ENCODE data around the gene NDUFAF8. TPM values are rescaled to one million over a fixed set of nuclear protein-coding genes. Genes with fewer than 3 reads are reported as not detected.

NDUFAF8 gene
- polyA plus RNA-seq, 2 of the 4 experiments (the other 2 are of a cell fraction): 179 to 308 TPM

GRCh38 chr17:81236784-81237183 lies 2.3 kb upstream of the NDUFAF8 start:
- 84% methylated on average over 21 of the region's 21 CpGs for WGBS (ENCODE audit: missing lambda C conversion rate)
- CTCF ChIA-PET: interaction anchor here (1.3 to 13.0 kb wide), 3 partner anchors 94 to 213 kb away, joined by 3 to 153 read pairs (median 4); no protein-coding TSS in a partner anchor

GRCh38 chr17:81237591-81238489 lies 1.3 kb upstream of the NDUFAF8 start:
- Histone ChIP-seq H3K27ac (peak overlapping the region; percentile 73 to 89), H3K4me3 (peak overlapping the region; percentile 80), H3K9me3 (no peaks in the 10 kb centered on the region), H3K4me2 (peak overlapping the region; percentile 85), H3K4me1 (peaks cover 19% of the 10 kb centered on the region)
- 52% methylated on average over 36 of the region's 36 CpGs for WGBS (ENCODE audit: missing lambda C conversion rate)
- no peak for TF ChIP-seq EHMT2 (IDR thresholded peaks at IDR 0.05; ENCODE audit: low read depth)
- TF ChIP-seq REST (IDR thresholded peaks at IDR 0.05): no peak
- TF ChIP-seq RAD21 (conservative IDR thresholded peaks at IDR 0.05 in 1 of 2, IDR thresholded peaks at IDR 0.05 in 1 of 2): no peak
- no peak for TF ChIP-seq SMC3 (IDR thresholded peaks at IDR 0.05)
- TF ChIP-seq KDM1A (IDR thresholded peaks at IDR 0.05; ENCODE audit: low read depth): no peak
- TF ChIP-seq FOSL2 (IDR thresholded peaks at IDR 0.05): no peak
- no peak for TF ChIP-seq FOSL2 (CRISPR knock-in tag; IDR thresholded peaks at IDR 0.05)
- TF ChIP-seq E2F6 (IDR thresholded peaks at IDR 0.05; ENCODE audit: borderline replicate concordance, low read depth): no peak
- TF ChIP-seq RCOR1 (IDR thresholded peaks at IDR 0.05; ENCODE audit: low read depth, low read length): no peak
- TF ChIP-seq HOXB13 (CRISPR knock-in tag; IDR thresholded peaks at IDR 0.05; ENCODE audit: low read depth): no peak
- TF ChIP-seq CHD4 (IDR thresholded peaks at IDR 0.05; ENCODE audit: borderline replicate concordance): no peak
- ChIA-PET CTCF (interaction anchor here (0.6 to 13.0 kb wide), 10 partner anchors 7 to 430 kb away, joined by 3 to 153 read pairs (median 4); no protein-coding TSS in a partner anchor), POLR2A (interaction anchor here (1.1 to 1.5 kb wide), 3 partner anchors 15 to 281 kb away, joined by 3 to 23 read pairs (median 5); partner anchors contain the start of genes BAHCC1 and CEP131)
- no peak for ATAC-seq
- FAIRE-seq: peak; percentile 51
- no peak for DNase-seq (ENCODE audit: low read depth in 1 of 2, low spot score in 1 of 2)

More at GRCh38 chr17:81236784-81237183, 2.3 kb upstream of the NDUFAF8 start:
- no peak for FAIRE-seq
- POLR2A ChIA-PET: no interaction called here
- no peaks in the 10 kb centered on the region for H3K9me3 ChIP-seq
- TF ChIP-seq RNF2 (IDR thresholded peaks at IDR 0.05; ENCODE audit: borderline replicate concordance, low read depth): no peak
- no peak for ATAC-seq
- no peak for DNase-seq (ENCODE audit: low read depth in 1 of 2, low spot score in 1 of 2)
- no peak overlapping the region for H3K27ac ChIP-seq
- H3K4me2 ChIP-seq: no peak overlapping the region; the same call in 2 of the 3 replicates
- H3K4me3 ChIP-seq: no peak overlapping the region
- H3K4me1 ChIP-seq: peaks cover 19% of the 10 kb centered on the region

- FAIRE-seq (no peak), DNase-seq (ENCODE audit: low read depth in 1 of 2, low spot score in 1 of 2) (no peak), ATAC-seq (0 out of 6 replicates have a peak, but pooled peaks of 1 of the 2 experiments have one; percentile 2)
- ChIA-PET CTCF (interaction anchor here (0.6 to 13.0 kb wide), 10 partner anchors 8 to 429 kb away, joined by 3 to 153 read pairs (median 5); no protein-coding TSS in a partner anchor), POLR2A (interaction anchor here (0.6 to 1.5 kb wide), 13 partner anchors 9 to 281 kb away, joined by 3 to 23 read pairs (median 3); partner anchors contain the start of genes BAHCC1 and CEP131)
- no peak for TF ChIP-seq HEYL (CRISPR knock-in tag; IDR thresholded peaks at IDR 0.05)
- peak; percentile 44; the same call in 1 of the 2 replicates for TF ChIP-seq PHF8 (IDR thresholded peaks at IDR 0.05; ENCODE audit: borderline replicate concordance, low read depth)
- H3K9me3 ChIP-seq: no peaks in the 10 kb centered on the region
- H3K4me1 ChIP-seq: peaks cover 19% of the 10 kb centered on the region
- H3K4me2 ChIP-seq: peak overlapping the region; percentile 85
- peak overlapping the region; percentile 80 for H3K4me3 ChIP-seq
- peak overlapping the region; percentile 73 to 89 for H3K27ac ChIP-seq
- no CpG with 5 or more reads among the region's 26 CpGs for WGBS (ENCODE audit: missing lambda C conversion rate)
These were observed 666 bp upstream of the NDUFAF8 start for GRCh38 chr17:81238490-81238814.
